HG02885 (cell line): ENCODE data around the gene TRABD2B.

Source experiments
- ATAC-seq: cut with Tn5 transposase; IDR thresholded peaks from one replicate; pipeline ENCODE4 v1.9.1; 2021; ENCODE audit warnings: mild to moderate bottlenecking; ENCODE audit not compliant: unreplicated experiment, poor library complexity

Gene TRABD2B

DNA sequence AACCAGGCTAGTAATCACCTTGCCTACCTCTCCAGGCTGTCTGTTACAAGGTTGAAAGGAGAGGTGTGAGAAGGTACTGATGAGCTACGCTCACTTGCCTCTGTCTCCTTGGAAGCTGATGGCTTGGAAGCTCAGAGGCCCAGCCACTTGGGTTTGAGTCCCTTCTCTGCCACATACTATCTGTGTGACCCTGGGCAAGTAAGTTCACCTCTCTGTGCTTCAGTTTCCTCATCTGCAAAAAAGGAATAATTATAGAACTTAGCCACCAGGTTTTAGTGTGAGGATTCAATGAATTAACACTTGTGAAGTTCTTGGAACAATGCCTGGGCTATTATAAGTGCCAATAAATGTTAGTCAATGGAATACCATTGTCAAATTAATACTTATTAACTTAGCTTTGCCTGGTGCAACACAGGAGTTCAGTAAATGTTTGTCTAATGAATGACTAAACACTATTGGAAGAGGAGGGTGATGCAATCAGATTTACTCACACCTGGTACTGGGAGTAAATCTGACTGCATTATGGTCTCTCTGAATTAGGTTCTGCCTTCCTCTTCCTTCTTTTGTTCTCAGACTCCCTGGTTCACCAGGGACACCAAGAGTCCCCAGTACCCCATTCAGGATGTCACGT, 55.5 kb downstream of the TRABD2B start:
- no peak for ATAC-seq

DNA sequence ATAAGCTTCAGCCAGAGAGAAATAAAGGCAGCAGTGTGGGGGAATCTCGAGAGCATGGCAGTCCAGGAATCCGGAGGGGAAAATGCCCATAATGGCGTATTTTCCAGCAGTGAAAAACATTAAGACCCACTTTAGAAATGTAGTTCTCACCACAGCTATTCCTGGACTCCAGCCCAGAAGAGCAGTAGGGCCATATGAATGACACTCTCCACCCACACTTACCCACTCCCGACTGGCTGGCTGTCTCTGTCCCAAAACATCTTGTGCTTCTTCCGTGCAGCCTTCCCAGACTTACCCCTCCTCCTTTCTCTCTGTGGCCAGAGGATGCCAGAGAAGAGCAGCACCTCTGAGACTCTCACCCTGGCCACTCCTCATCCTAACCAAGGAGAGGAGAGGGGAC, 56.4 kb downstream of the TRABD2B start:
- no peak for ATAC-seq

GRCh38 chr1:47940326-47940725, 56.9 kb downstream of the TRABD2B start:
- no peak for ATAC-seq

DNA sequence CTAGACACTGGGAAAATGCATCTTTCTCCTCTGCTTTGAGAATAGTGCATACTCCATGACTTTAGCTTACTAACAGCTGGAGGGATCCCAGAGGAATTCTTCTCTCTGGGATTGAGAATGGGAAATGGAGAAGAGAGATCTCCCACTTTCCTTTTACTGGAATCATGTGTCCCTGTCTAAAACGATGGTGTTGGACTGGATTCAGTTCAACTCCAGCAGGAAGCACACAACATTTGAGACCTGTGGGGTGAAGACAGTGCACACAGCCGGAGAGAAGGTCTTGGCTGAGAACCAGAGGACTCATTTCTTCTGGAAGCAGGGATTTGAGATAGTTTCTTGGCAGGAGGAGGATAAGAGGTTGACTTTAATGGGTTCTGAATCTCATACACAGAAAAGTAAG, 58.7 kb downstream of the TRABD2B start:
- ATAC-seq = no peak

DNA sequence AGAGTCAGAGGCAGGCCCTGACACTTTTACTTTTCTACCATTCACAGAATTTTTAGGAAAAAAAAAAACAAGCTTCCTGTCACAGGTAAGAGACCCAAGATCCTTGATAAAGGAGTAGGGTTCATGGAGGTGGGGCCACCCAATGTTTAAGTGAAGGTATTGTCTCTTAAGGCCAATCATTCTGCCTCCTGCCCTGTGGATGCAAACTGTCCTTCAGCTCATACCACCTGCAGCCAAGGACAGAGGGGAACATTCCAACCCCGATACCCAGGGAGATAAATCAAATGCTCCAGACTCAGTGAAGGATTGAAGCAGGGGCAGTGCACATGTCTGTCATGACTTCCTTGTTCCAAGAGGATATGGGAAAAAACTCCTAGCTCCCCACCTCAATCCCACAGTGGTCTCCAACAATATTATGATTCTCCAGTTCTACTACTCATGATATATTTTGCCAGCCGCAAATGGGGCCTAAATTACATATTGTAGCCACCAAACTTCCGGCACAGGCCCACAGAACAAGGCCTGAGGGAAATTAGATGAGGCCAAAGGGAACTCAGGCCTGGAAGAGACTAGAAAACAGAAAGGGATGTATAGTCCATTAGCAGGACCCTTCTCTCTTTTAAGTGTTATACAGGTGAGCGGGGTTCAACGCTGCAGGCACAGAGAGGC, 59.5 kb downstream of the TRABD2B start:
- no peak for ATAC-seq

- no peak for ATAC-seq
These were observed 60.2 kb downstream of the TRABD2B start for GRCh38 chr1:47936916-47937551.

- no peak for ATAC-seq
These were observed 61.3 kb downstream of the TRABD2B start for GRCh38 chr1:47935856-47936255.

DNA sequence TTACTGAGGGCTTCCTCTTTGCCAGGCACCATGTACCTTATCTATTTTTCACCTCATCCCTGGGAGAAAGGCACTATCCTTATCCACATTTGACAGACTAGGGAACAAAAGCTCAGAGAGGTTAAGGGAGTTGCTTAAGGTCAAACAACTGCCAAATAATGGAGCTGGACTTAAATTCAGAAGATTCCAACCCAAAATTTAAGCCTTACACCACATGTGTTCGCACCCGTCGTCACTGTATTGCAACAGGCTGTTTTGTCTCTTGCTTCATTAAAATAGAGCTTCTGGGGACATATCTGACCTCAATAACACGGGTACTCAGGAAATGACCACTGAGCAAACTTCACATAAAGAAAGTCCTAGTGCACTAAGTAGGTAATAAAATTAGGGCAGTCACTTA, 62.0 kb downstream of the TRABD2B start:
- ATAC-seq = no peak

DNA sequence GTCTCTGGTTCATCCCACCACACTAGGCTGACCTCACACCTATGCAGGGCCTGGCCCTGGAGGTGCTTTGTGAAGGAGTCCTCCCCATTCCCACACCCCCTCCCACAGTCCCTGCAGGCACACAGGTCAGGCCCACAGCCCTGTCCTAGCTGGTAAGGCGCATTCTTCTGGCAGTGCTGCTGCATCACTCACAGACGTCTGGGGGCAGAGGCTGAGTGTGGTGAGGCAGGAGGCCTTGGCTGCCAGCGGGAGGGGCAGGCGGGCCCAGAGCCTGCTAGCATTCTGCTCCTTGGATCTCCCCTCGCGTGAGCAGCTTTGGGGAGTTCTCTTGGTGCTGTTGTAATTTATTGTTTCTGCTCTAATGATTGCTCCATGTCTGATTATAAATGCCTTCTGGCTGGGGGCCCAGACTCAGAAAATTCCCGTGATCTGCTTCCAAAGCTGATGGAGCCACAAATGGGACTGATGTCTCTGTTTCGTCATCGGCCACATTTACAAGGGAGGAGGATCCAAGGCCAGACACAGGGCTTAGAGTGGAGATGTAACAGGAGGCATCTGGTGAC, 62.9 kb downstream of the TRABD2B start:
- ATAC-seq = no peak

GRCh38 chr1:47932743-47933142, 64.4 kb downstream of the TRABD2B start:
- no peak for ATAC-seq

DNA sequence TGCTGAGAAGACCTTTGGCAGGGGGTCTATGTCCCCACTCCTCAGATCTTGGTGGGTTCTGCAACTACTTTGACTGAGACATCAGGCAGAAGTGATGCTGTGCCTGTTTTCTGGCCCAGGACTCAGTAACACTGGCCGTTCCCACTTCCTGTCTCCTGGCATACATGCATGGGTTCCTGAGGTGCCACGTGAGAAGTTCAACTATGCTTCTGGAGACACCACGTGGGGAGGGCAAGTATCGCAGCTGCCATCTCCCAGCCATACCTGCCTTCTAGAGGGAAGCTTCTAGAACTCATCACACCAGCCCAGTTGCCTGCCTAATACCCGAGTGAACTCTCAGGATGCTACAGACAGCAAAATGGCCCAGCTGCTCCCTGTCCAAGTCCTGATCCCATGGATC, 65.8 kb downstream of the TRABD2B start:
- no peak for ATAC-seq

DNA sequence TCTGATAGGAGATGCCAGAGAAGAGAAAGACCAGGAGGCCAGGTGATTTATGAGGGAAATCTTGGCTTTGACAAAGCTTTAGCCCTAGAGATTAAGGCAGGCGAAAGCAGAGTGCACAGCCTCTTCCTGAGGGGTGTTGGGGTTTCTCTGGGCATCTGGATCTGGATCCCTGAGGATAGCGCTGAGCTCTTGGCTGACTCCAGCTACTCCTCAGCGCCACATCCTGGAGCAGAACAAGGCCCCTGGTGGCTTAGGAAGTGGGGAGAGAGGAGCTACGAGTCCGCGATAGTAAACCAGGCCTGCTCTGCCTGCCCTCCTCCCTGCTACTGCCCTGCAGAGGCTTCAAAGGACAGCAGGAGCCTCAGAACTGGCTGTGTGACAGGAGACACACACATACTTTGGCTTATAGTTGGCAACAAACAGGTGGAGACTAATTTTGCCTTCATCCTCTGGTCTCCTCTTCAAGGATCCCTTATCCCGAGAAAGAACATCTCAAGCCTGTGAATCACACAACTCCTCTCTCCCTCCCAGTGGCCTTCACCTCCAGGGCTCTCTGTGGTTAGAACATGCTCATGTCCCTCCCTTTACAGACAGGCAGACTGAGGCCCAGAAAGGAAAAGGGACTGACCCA, 66.9 kb downstream of the TRABD2B start:
- no peak for ATAC-seq

DNA sequence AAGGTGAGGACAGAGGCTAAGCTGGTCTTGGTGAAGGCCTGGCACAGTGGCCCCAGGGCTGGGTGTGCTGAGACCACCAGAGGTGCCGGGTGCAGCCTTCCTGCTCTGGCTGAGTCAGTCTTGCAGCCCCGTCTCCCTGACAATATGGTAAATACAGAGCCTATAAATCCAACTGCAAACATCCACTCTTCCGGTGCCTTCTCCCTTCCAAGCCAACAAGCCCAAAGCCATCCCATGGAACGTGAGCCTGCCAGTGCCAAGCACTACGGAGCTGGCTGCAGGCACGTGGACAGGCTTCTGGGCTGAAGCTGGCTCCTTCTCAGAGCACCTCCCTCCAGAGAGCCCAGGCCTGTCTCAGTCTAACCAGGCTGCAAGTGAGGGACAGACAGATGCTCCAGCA, 70.0 kb downstream of the TRABD2B start:
- ATAC-seq = no peak

GRCh38 chr1:47926461-47926999, 70.7 kb downstream of the TRABD2B start:
- ATAC-seq = no peak

- no peak for ATAC-seq
These were observed 72.7 kb downstream of the TRABD2B start for GRCh38 chr1:47924270-47925048.

DNA sequence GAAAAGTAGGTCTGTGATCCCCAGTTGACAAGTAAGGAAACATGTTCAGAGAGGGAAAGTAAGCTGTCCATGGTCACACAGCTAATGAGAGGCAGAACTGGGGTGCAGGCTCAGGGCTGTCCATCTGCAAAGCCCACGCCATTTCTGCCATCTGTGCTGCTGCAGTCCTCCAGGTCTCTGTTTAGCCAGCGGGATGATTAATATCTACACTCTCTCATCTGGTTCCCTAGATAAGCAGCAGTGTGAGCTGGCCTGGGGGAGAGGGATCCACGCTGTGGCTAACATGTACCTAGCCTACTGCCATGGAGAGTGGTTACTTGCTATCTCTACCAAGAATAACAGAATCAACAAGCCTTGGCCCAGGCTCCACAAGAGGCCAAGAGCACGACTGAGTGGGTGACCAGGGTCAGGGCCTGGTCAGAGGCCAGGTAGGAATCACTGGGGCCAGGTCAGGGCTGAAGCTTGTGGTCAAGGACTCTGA, 75.2 kb downstream of the TRABD2B start:
- no peak for ATAC-seq

DNA sequence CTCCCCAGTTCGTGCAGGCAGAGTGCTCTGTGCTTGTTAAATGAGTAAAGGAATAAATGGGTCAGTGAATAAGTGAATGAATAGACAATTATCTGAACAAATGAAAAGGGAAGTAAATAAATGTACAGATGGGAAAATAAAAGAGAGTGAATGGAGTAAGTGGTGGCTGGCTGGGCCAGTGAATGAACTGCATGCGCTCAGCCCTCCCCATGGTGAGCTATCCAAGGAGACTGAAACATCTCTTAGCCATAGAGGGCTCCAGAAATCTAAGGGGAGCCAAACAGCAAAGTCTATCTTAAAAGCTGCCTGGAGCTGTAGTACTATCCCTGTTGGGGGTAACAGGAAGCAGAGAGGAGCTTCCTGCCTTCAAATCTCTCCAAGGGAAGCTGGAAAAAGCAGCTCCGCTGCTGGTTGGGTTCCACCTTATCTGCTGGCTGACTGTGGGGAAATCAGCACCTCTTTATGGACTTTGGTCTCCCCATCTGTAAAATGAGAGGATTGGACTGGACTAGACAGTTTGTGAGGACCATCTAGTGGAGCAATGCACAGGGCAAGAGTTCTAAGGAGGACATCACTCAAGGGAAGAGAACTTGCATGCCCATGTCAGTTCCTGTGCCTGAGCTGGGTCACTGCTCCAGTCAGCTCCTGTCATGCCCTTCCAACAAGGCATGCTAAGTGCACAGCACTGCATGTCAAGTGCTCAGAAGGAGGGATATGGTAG, 77.9 kb downstream of the TRABD2B start:
- ATAC-seq = no peak

DNA sequence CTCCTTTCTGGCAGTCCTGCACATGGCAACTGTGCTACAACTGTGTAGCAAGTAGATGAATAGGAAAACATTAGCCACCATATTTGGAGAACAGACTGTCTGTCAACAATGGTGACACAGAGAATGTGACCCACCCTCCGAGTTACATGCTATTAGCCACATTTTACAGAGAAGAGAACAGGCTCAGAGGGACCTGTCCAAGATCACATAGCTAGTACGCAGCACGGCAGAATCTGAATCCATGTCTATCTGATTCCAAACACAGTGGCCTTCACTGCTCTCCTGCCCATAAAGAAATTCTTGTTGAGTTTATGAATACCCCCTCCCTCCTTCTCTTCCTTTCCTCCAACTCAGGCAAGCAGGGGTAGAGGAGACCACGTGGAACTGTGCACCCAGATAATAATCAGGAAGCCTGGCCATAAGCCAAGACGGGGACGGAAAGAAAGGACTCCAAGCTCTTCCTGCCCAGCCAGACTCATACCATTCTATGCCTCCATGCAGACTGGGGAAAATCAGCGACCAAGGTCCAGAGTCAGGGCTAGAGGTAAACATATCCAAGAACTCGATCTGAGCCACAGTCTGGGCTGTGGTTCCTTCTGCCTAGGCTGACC, 78.8 kb downstream of the TRABD2B start:
- ATAC-seq = no peak

DNA sequence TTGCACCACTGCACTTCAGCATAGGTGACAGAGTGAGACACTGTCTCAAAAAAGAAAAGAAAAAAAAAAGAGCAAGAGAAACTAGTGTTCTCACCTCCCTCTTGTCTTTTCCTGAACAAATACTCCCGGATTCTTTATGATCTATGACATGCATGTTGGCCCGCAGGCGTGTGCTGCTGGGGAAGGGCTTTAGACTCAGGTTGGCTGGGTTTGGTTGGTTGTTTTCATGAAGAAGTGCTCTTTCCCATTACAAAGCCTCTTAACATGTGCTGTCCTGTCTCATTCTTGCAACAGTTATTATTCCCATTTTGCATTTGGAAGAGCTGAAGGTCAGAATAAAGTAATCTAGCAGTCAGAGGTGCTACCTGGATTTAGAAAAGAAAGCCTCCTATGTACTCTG, 79.5 kb downstream of the TRABD2B start:
- ATAC-seq = no peak
